Measurements from ENCODE around the gene CFHR5.
"Not testable (repeated sequence)": the region's sequence is repeated elsewhere in the genome, so short reads cannot be mapped to it uniquely, and the experiment has no call there.

Gene CFHR5

DNA sequence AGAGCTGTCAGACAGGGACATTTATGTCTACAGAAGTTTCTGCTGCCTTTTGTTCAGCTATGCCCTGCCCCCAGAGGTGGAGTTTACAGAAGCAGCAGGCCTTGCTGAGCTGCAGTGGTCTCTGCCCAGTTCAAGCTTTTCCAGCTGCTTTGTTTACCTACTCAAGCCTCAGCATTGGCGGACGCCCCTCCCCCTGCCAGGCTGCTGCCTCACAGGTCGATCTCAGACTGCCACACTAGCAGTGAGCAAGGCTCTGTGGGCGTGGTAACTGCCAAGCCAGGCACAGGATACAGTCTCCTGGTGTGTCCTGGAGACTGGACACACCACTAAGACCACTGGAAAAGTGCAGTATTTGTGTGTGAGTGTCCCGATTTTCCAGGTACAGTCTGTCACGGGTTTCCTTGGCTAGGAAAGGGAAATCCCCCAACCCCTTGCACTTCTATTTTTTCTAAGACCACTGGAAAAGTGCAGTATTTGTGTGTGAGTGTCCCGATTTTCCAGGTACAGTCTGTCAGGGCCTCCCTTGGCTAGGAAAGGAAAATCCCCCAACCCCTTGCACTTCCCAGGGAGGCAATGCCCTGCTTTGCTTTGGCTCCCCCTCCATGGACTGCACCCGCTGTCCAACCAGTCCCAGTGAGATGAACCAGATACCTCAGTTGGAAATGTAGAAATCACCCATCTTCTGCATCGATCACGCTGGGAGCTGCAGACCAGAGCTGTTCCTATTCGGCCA, 14.7 kb downstream of the CFHR5 start:
- H3K9me3 ChIP-seq (ENCODE audit: low read length) = not testable (repeated sequence)
- H3K4me3 ChIP-seq (ENCODE audit: low read length) = peak overlapping the region; percentile 22

DNA sequence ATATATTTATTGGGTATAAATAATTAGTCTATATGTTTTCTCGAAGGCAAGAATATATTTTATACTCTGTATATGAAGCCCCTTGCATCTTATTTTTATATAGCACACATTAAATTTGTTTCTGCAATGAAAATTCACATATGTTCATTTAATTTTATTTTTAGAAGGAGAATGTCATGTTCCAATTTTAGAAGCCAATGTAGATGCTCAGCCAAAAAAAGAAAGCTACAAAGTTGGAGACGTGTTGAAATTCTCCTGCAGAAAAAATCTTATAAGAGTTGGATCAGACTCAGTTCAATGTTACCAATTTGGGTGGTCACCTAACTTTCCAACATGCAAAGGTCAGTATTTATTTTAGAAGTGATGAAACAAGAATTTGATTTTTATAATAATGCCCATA, 16.6 kb downstream of the CFHR5 start:
- no peaks in the 10 kb centered on the region for H3K9me3 ChIP-seq (ENCODE audit: low read length)
- H3K27me3 ChIP-seq (ENCODE audit: insufficient read depth, low read length) = no peaks in the 10 kb centered on the region
- H3K36me3 ChIP-seq (ENCODE audit: insufficient read depth, low read length) = no peaks in the 10 kb centered on the region
- H3K4me3 ChIP-seq (ENCODE audit: low read length) = no peak overlapping the region
- H3K4me1 ChIP-seq (ENCODE audit: insufficient read depth, low read length) = peaks cover 4% of the 10 kb centered on the region
- H2AFZ ChIP-seq (ENCODE audit: low read depth, low read length) = no peak overlapping the region

More for the DNA sequence above, 14.7 kb downstream of the CFHR5 start:
- H3K36me3 ChIP-seq (ENCODE audit: insufficient read depth, low read length); H3K4me1 ChIP-seq (ENCODE audit: insufficient read depth, low read length); H3K27me3 ChIP-seq (ENCODE audit: insufficient read depth, low read length): not testable (repeated sequence)
- H2AFZ ChIP-seq (ENCODE audit: low read depth, low read length) = peak overlapping the region; percentile 82

DNA sequence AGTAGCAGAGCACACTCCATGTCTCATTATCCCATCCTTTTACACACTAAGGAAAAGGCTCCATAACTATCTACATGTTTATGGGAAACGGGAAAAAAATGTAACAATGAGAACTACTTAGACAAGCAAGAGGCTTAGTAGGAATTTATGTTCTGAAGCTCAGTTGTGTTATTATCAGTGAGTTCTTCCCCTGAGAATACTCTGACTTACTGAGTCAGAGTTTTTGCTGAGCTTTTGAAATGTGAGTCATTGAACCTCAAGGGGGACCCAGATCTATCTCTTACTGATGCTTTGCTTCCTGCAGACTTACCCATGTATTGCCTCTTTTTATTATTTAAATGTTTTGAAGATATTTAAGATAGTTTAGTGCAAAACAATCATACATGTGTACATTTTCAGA, 20.1 kb downstream of the CFHR5 start:
- Histone ChIP-seq H3K27me3 (ENCODE audit: insufficient read depth, low read length) (no peaks in the 10 kb centered on the region), H2AFZ (ENCODE audit: low read depth, low read length) (no peak overlapping the region), H3K4me3 (ENCODE audit: low read length) (no peak overlapping the region), H3K9me3 (ENCODE audit: low read length) (no peaks in the 10 kb centered on the region), H3K4me1 (ENCODE audit: insufficient read depth, low read length) (no peaks in the 10 kb centered on the region), H3K36me3 (ENCODE audit: insufficient read depth, low read length) (no peaks in the 10 kb centered on the region)

- Histone ChIP-seq H3K27me3 (ENCODE audit: insufficient read depth, low read length) (no peaks in the 10 kb centered on the region), H3K9me3 (ENCODE audit: low read length) (no peaks in the 10 kb centered on the region), H2AFZ (ENCODE audit: low read depth, low read length) (no peak overlapping the region), H3K4me3 (ENCODE audit: low read length) (no peak overlapping the region), H3K36me3 (ENCODE audit: insufficient read depth, low read length) (no peaks in the 10 kb centered on the region), H3K4me1 (ENCODE audit: insufficient read depth, low read length) (no peaks in the 10 kb centered on the region)
These were observed 24.5 kb downstream of the CFHR5 start for GRCh38 chr1:197001828-197002227.

GRCh38 chr1:197003132-197003531, 25.8 kb downstream of the CFHR5 start:
- H3K9me3 ChIP-seq (ENCODE audit: low read length) = no peaks in the 10 kb centered on the region
- H3K36me3 ChIP-seq (ENCODE audit: insufficient read depth, low read length) = no peaks in the 10 kb centered on the region
- H3K4me3 ChIP-seq (ENCODE audit: low read length) = no peak overlapping the region
- H2AFZ ChIP-seq (ENCODE audit: low read depth, low read length) = no peak overlapping the region
- H3K27me3 ChIP-seq (ENCODE audit: insufficient read depth, low read length) = no peaks in the 10 kb centered on the region
- no peaks in the 10 kb centered on the region for H3K4me1 ChIP-seq (ENCODE audit: insufficient read depth, low read length)

- no peaks in the 10 kb centered on the region for H3K27me3 ChIP-seq (ENCODE audit: insufficient read depth, low read length)
- no peak overlapping the region for H3K4me3 ChIP-seq (ENCODE audit: low read length)
- no peak overlapping the region for H2AFZ ChIP-seq (ENCODE audit: low read depth, low read length)
- H3K9me3 ChIP-seq (ENCODE audit: low read length) = no peaks in the 10 kb centered on the region
- H3K36me3 ChIP-seq (ENCODE audit: insufficient read depth, low read length) = no peaks in the 10 kb centered on the region
- H3K4me1 ChIP-seq (ENCODE audit: insufficient read depth, low read length) = no peaks in the 10 kb centered on the region
These were observed 31.5 kb downstream of the CFHR5 start for GRCh38 chr1:197008861-197009260.

- H3K4me1 ChIP-seq (ENCODE audit: insufficient read depth, low read length) = no peaks in the 10 kb centered on the region
- H3K27me3 ChIP-seq (ENCODE audit: insufficient read depth, low read length) = no peaks in the 10 kb centered on the region
- H3K4me3 ChIP-seq (ENCODE audit: low read length) = no peak overlapping the region
- no peak overlapping the region for H2AFZ ChIP-seq (ENCODE audit: low read depth, low read length)
- no peaks in the 10 kb centered on the region for H3K9me3 ChIP-seq (ENCODE audit: low read length)
- no peaks in the 10 kb centered on the region for H3K36me3 ChIP-seq (ENCODE audit: insufficient read depth, low read length)
These were observed 34.3 kb downstream of the CFHR5 start for GRCh38 chr1:197011614-197012013.

DNA sequence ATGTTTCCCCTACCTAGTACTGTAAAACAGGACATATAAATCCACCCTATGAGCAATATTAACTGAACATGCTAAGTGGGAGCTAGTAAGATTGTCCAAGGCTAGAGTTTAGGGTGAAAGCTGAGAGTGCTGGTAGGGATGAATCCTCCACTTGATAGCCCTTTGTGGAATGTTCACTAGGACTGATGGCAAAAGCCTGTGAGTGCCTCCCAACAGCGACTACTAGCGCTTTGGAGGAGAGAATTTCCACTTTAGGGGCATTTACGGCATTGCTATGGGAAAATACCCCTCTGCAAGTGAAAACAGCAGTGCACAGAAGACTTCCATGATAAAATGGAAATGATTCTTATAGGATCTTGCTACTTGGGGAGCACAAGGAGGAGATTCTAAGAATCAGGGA, 35.9 kb downstream of the CFHR5 start:
- Histone ChIP-seq H3K9me3 (ENCODE audit: low read length) (no peaks in the 10 kb centered on the region), H3K27me3 (ENCODE audit: insufficient read depth, low read length) (no peaks in the 10 kb centered on the region), H3K4me3 (ENCODE audit: low read length) (no peak overlapping the region), H3K4me1 (ENCODE audit: insufficient read depth, low read length) (no peaks in the 10 kb centered on the region), H3K36me3 (ENCODE audit: insufficient read depth, low read length) (no peaks in the 10 kb centered on the region), H2AFZ (ENCODE audit: low read depth, low read length) (no peak overlapping the region)

DNA sequence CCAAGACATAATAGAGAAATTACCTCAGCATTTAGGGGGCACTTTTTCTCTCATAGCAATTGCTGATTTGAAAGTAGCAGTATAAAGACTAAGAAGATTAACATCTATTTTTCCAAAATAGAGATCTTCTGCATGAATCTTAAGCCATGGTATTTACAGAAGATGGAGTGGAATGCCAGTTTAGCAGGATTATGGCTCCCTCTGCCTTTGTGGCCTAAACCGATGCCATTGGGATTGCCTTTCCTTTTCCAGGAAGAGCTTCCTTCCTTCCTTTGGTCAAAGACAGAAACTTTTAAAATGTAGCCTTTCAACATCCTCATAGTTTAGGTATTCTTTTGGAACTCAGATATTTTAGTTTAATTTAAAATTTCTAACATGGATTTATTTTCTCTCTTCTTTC, 39.4 kb downstream of the CFHR5 start:
- no peaks in the 10 kb centered on the region for H3K36me3 ChIP-seq (ENCODE audit: insufficient read depth, low read length)
- no peak overlapping the region for H2AFZ ChIP-seq (ENCODE audit: low read depth, low read length)
- no peaks in the 10 kb centered on the region for H3K9me3 ChIP-seq (ENCODE audit: low read length)
- H3K27me3 ChIP-seq (ENCODE audit: insufficient read depth, low read length) = no peaks in the 10 kb centered on the region
- no peaks in the 10 kb centered on the region for H3K4me1 ChIP-seq (ENCODE audit: insufficient read depth, low read length)
- no peak overlapping the region for H3K4me3 ChIP-seq (ENCODE audit: low read length)

GRCh38 chr1:197017558-197018146, 40.3 kb downstream of the CFHR5 start:
- no peaks in the 10 kb centered on the region for H3K9me3 ChIP-seq (ENCODE audit: low read length)
- no peaks in the 10 kb centered on the region for H3K36me3 ChIP-seq (ENCODE audit: insufficient read depth, low read length)
- no peak overlapping the region for H2AFZ ChIP-seq (ENCODE audit: low read depth, low read length)
- H3K4me3 ChIP-seq (ENCODE audit: low read length) = no peak overlapping the region
- H3K4me1 ChIP-seq (ENCODE audit: insufficient read depth, low read length) = no peaks in the 10 kb centered on the region
- no peaks in the 10 kb centered on the region for H3K27me3 ChIP-seq (ENCODE audit: insufficient read depth, low read length)

GRCh38 chr1:197021716-197022115, 44.4 kb downstream of the CFHR5 start:
- no peaks in the 10 kb centered on the region for H3K9me3 ChIP-seq (ENCODE audit: low read length)
- no peak overlapping the region for H2AFZ ChIP-seq (ENCODE audit: low read depth, low read length)
- no peak overlapping the region for H3K4me3 ChIP-seq (ENCODE audit: low read length)
- no peaks in the 10 kb centered on the region for H3K36me3 ChIP-seq (ENCODE audit: insufficient read depth, low read length)
- H3K4me1 ChIP-seq (ENCODE audit: insufficient read depth, low read length) = no peaks in the 10 kb centered on the region
- no peaks in the 10 kb centered on the region for H3K27me3 ChIP-seq (ENCODE audit: insufficient read depth, low read length)

- Histone ChIP-seq H3K27me3 (ENCODE audit: insufficient read depth, low read length) (no peaks in the 10 kb centered on the region), H3K4me3 (ENCODE audit: low read length) (no peak overlapping the region), H2AFZ (ENCODE audit: low read depth, low read length) (no peak overlapping the region), H3K4me1 (ENCODE audit: insufficient read depth, low read length) (no peaks in the 10 kb centered on the region), H3K36me3 (ENCODE audit: insufficient read depth, low read length) (no peaks in the 10 kb centered on the region), H3K9me3 (ENCODE audit: low read length) (no peaks in the 10 kb centered on the region)
These were observed 47.1 kb downstream of the CFHR5 start for GRCh38 chr1:197024460-197024859.

- no peak overlapping the region for H2AFZ ChIP-seq (ENCODE audit: low read depth, low read length)
- no peaks in the 10 kb centered on the region for H3K36me3 ChIP-seq (ENCODE audit: insufficient read depth, low read length)
- H3K4me3 ChIP-seq (ENCODE audit: low read length) = no peak overlapping the region
- no peaks in the 10 kb centered on the region for H3K27me3 ChIP-seq (ENCODE audit: insufficient read depth, low read length)
- no peaks in the 10 kb centered on the region for H3K9me3 ChIP-seq (ENCODE audit: low read length)
- H3K4me1 ChIP-seq (ENCODE audit: insufficient read depth, low read length) = no peaks in the 10 kb centered on the region
These were observed 50.0 kb downstream of the CFHR5 start for GRCh38 chr1:197027359-197027758.

- Histone ChIP-seq H2AFZ (ENCODE audit: low read depth, low read length) (no peak overlapping the region), H3K36me3 (ENCODE audit: insufficient read depth, low read length) (no peaks in the 10 kb centered on the region), H3K4me1 (ENCODE audit: insufficient read depth, low read length) (no peaks in the 10 kb centered on the region), H3K9me3 (ENCODE audit: low read length) (no peaks in the 10 kb centered on the region), H3K4me3 (ENCODE audit: low read length) (no peak overlapping the region), H3K27me3 (ENCODE audit: insufficient read depth, low read length) (no peaks in the 10 kb centered on the region)
These were observed 52.4 kb downstream of the CFHR5 start for GRCh38 chr1:197029749-197030148.
